Vagina (tissue), 2 donors: ENCODE results near the gene ARHGAP42. TPM values are rescaled to one million over a fixed set of nuclear protein-coding genes. Genes with fewer than 3 reads are reported as not detected.

Source experiments
- DNase-seq, 2 donors: peaks; one replicate each; pipeline ENCODE4 v3.0.0-alpha.2; 2017; ENCODE audit errors: extremely low spot score in 2 of 2
- H3K27ac ChIP-seq: fragments of 200-600 bp; sonication (generic); one replicate; pipeline ENCODE4 v1.5.1; 2019
- H3K27me3 ChIP-seq: fragments of 200-600 bp; sonication (generic); one replicate; pipeline ENCODE4 v1.5.1; 2019
- H3K36me3 ChIP-seq, 2 donors: fragments of 200-600 bp; sonication (generic); one replicate each; pipeline ENCODE4 v1.5.1; 2017 to 2019
- H3K4me1 ChIP-seq: fragments of 200-600 bp; sonication (generic); one replicate; pipeline ENCODE4 v1.5.1; 2019
- H3K4me3 ChIP-seq, 2 donors: fragments of 200-600 bp; sonication (generic); 1 replicate in 1 of 2; 2 replicates in 1 of 2; pipeline ENCODE4 v1.5.1; 2016 to 2019
- H3K9me3 ChIP-seq: fragments of 200-600 bp; sonication (generic); one replicate; pipeline ENCODE4 v1.5.1; 2019
- CTCF ChIP-seq, 3 experiments: fragments of 450-650 bp in 2 of 3; fragments of 200-600 bp in 1 of 3; sonication (generic) in 1 of 3; IDR thresholded peaks; one replicate each; pipeline ENCODE4 v1.5.1; 2017 to 2019; ENCODE audit warnings: antibody characterized with exemption in 3 of 3, mild to moderate bottlenecking in 2 of 3, moderate library complexity in 2 of 3
- POLR2A ChIP-seq, 2 donors: fragments of 450-650 bp; IDR thresholded peaks; one replicate each; pipeline ENCODE4 v1.6.1; 2017; ENCODE audit warnings: antibody characterized with exemption in 2 of 2, mild to moderate bottlenecking in 2 of 2, moderate library complexity in 2 of 2
- POLR2AphosphoS5 ChIP-seq, 2 donors: sonication (generic); formaldehyde crosslinking; IDR thresholded peaks; one replicate each; pipeline ENCODE4 v1.9.0; 2017; ENCODE audit warnings: antibody characterized with exemption in 2 of 2, mild to moderate bottlenecking in 2 of 2, low read depth in 1 of 2; ENCODE audit not compliant: insufficient read depth in 1 of 2
- intact Hi-C: fragments of 100-400 bp; cut with DNase I; formaldehyde crosslinking; loops from one replicate; pipeline ENCODE4 v1.15.1; 2023
- total RNA-seq: library from RNA; depleted of rRNA; stranded (reverse); fragments of >200 nt; gene quantifications from one replicate; pipeline ENCODE4 v1.2.3, GENCODE V29; 2016

The ARHGAP42 gene
- total RNA-seq, 1 donor from 2014 or later = 5.9 TPM

- Histone ChIP-seq H3K36me3 (no peaks in the 10 kb centered on the region), H3K27me3 (no peaks in the 10 kb centered on the region), H3K9me3 (no peaks in the 10 kb centered on the region), H3K4me3 (no peak overlapping the region), H3K27ac (no peak overlapping the region), H3K4me1 (no peaks in the 10 kb centered on the region)
- TF ChIP-seq POLR2AphosphoS5 (IDR thresholded peaks at IDR 0.05; ENCODE audit: insufficient read depth in 1 of 2, low read depth in 1 of 2) (no peak), POLR2A (IDR thresholded peaks at IDR 0.05) (no peak), CTCF (IDR thresholded peaks at IDR 0.05) (no peak)
- DNase-seq = no peak
- intact Hi-C loops = no loop called here
These were observed 215.5 kb downstream of the ARHGAP42 start for GRCh38 chr11:100902454-100903141.

- Histone ChIP-seq H3K36me3 (no peaks in the 10 kb centered on the region), H3K9me3 (no peaks in the 10 kb centered on the region), H3K27me3 (no peaks in the 10 kb centered on the region), H3K4me3 (no peak overlapping the region), H3K27ac (no peak overlapping the region), H3K4me1 (no peaks in the 10 kb centered on the region)
- TF ChIP-seq POLR2AphosphoS5 (IDR thresholded peaks at IDR 0.05; ENCODE audit: insufficient read depth in 1 of 2, low read depth in 1 of 2) (no peak), POLR2A (IDR thresholded peaks at IDR 0.05) (no peak), CTCF (IDR thresholded peaks at IDR 0.05) (no peak)
- no peak for DNase-seq
- intact Hi-C loops = no loop called here
These were observed 216.2 kb downstream of the ARHGAP42 start for GRCh38 chr11:100903284-100903683.

- H3K27ac ChIP-seq = no peak overlapping the region
- TF ChIP-seq CTCF (IDR thresholded peaks at IDR 0.05) (no peak), POLR2A (IDR thresholded peaks at IDR 0.05) (no peak), POLR2AphosphoS5 (IDR thresholded peaks at IDR 0.05; ENCODE audit: insufficient read depth in 1 of 2, low read depth in 1 of 2) (no peak)
- H3K4me1 ChIP-seq = no peaks in the 10 kb centered on the region
- no peaks in the 10 kb centered on the region for H3K36me3 ChIP-seq
- no peaks in the 10 kb centered on the region for H3K27me3 ChIP-seq
- intact Hi-C loops = no loop called here
- no peaks in the 10 kb centered on the region for H3K9me3 ChIP-seq
- DNase-seq = no peak
- H3K4me3 ChIP-seq = no peak overlapping the region
These were observed 218.6 kb downstream of the ARHGAP42 start for GRCh38 chr11:100905684-100906083.

- no peak overlapping the region for H3K4me3 ChIP-seq
- H3K36me3 ChIP-seq = no peaks in the 10 kb centered on the region
- intact Hi-C loops = no loop called here
- TF ChIP-seq POLR2AphosphoS5 (IDR thresholded peaks at IDR 0.05; ENCODE audit: insufficient read depth in 1 of 2, low read depth in 1 of 2) (no peak), CTCF (IDR thresholded peaks at IDR 0.05) (no peak), POLR2A (IDR thresholded peaks at IDR 0.05) (no peak)
- no peak for DNase-seq
- no peaks in the 10 kb centered on the region for H3K9me3 ChIP-seq
- no peak overlapping the region for H3K27ac ChIP-seq
- H3K4me1 ChIP-seq = no peaks in the 10 kb centered on the region
- H3K27me3 ChIP-seq = no peaks in the 10 kb centered on the region
These were observed 221.7 kb downstream of the ARHGAP42 start for GRCh38 chr11:100908746-100909145.

- H3K27ac ChIP-seq = no peak overlapping the region
- no peaks in the 10 kb centered on the region for H3K4me1 ChIP-seq
- TF ChIP-seq POLR2AphosphoS5 (IDR thresholded peaks at IDR 0.05; ENCODE audit: insufficient read depth in 1 of 2, low read depth in 1 of 2) (no peak), CTCF (IDR thresholded peaks at IDR 0.05) (no peak), POLR2A (IDR thresholded peaks at IDR 0.05) (no peak)
- intact Hi-C loops = no loop called here
- no peaks in the 10 kb centered on the region for H3K27me3 ChIP-seq
- DNase-seq = no peak
- no peak overlapping the region for H3K4me3 ChIP-seq
- H3K9me3 ChIP-seq = no peaks in the 10 kb centered on the region
- no peaks in the 10 kb centered on the region for H3K36me3 ChIP-seq
These were observed 223.7 kb downstream of the ARHGAP42 start for GRCh38 chr11:100910808-100911207.
